GM18505 (cell line): ENCODE data around the gene LCE3C.
"Not testable (repeated sequence)": the region's sequence is repeated elsewhere in the genome, so short reads cannot be mapped to it uniquely, and the experiment has no call there.

ENCODE experiments used
- ATAC-seq: cut with Tn5 transposase; IDR thresholded peaks from one replicate; pipeline ENCODE4 v1.9.1; 2021; ENCODE audit not compliant: unreplicated experiment
- POLR2A ChIP-seq: IDR thresholded peaks from 4 replicates; pipeline ENCODE4 v1.6.1; 2011; ENCODE audit warnings: borderline replicate concordance; ENCODE audit not compliant: insufficient read depth, insufficient read length; ENCODE audit errors: extremely low read depth

The LCE3C gene, protein sequence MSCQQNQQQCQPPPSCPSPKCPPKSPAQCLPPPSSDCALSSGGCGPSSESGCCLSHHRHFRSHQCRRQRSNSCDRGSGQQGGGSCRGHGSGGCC

DNA sequence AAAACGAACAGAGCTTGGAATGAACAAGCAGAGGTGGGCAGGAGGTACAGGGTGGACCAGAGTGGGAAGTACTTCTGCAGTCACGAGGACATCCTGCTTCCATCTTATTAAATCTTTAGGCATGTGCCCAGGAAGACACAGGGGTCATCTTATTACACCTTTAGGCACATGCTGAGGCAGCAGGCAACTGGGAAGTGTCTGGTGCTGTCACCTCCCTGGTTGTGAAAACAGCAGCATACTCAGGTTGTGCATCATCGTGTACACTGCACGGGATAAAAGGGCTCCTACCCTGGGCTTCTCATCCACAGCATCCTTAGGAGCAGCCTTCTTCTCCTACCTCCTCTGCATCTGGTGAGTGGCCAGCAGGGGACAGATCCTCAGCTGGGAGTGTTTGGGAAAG, at the start of gene LCE3C:
Gene LCE3C (plus strand): TSS at position 301 of the 400 bp plus-strand sequence. CDS start 498 bp downstream, outside the sequence.
- ATAC-seq = no peak
- TF ChIP-seq POLR2A = no peak

DNA sequence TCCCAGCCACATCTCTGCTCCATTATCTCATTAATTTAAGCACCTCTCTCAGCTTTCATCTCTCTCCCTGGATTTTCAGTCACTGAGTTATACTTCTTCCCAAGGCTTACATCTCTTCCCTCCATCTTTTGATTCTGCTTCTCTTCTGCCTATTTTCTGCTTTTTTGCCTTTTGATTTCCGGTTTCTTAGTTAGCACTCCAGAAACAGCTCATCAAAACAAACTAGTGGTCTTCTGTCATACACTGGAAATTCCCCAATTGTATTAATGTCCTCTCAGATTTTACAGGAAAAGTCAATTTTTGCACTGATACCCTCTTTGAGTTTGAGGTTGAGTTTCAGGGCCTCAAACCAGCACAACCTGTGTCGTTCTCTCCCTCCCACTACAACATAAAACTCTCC, 34.9 kb upstream of the LCE3C start:
- ATAC-seq = no peak
- no peak for TF ChIP-seq POLR2A

DNA sequence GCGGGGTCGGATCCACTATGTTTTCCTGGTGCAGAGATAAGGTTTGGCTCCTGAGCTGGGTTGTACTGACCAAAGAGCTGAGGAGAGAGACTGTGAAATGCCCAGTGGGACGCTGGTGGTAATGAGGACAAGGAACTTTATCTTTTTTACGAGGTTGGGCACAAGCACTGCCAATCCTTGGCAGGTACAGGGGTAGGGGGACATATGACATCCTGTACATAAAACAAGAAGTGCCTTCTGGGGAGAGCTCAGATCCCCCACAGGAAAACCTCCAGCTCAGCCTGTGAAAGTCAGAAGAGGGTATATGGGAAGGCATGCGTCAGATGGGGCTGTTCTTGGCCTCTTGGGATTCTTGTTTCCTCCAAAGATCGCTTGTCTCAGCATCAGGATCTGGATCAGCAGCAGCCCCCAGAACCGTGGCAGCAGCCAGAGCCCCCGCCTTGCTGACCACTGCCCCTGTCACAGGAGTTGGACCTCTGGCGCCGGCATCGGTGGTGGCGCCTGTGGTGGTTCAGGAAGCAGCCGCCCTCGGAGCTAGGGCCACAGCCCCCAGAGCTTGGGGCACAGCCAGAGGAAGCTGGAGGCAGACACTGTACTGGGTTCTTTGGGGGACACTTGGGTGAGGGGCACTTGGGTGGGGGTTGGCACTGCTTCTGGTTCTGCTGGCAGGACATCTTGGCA, 34.4 kb upstream of the LCE3C start:
- no peak for TF ChIP-seq POLR2A
- ATAC-seq = no peak

DNA sequence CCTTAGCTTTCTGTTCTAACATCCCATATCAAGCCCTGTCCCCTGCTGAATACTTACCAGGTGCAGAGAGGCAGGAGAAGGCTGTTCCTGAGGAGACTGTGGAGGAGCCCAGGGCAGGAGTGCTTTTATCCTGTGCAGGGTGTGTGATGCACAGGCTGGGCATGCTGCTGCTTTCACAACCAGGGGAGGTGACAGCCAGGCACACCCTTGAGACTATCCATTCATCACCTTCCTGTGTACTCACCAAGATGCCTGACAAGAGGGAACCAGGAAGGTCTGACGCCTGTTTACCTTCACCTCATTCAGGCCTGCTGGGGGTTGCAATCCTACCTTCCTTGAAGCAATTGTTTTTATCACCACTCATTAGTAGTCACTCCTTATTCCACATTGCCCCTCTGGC, 33.4 kb upstream of the LCE3C start, which contains the start of gene LCE3E:
Gene LCE3E (minus strand): TSS at position 100 of the 400 bp plus-strand sequence. CDS start 572 bp downstream, outside the sequence.
- TF ChIP-seq POLR2A = no peak

DNA sequence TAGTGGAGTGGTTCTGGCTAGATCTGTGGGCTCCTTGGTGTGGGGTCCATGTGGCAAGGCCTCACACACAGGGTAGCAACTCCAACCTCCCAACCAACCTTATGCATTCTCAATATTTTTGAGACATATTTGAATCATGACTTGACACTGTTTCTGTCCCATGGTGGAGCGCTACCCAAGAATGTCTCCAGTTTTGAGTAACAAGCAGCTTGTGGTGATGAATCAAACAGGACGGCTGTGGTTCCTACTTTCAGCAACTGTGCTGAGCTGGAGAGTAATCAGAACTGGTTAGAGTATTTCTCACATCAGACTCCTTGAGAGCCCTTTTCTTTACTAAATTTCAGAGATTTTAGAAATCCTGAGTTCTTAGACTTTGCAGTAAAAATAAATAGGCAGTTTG, 22.9 kb upstream of the LCE3C start:
- no peak for TF ChIP-seq POLR2A
- no peak for ATAC-seq

More for the DNA sequence above, 33.4 kb upstream of the LCE3C start, which contains the start of gene LCE3E:
- no peak for ATAC-seq

DNA sequence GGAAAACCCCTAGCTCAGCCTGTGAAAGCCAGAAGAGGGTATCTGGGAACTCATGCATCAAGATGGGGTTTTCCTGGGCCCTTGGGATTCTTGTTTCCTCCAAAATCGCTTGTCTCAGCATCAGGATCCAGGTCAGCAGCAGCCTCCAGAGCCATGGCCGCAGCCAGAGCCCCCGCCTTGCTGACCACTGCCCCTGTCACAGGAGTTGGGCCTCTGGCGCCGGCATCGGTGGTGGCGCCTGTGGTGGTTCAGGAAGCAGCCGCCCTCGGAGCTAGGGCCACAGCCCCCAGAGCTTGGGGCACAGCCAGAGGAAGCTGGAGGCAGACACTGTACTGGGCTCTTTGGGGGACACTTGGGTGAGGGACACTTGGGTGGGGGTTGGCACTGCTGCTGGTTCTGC, 20.5 kb upstream of the LCE3C start:
- not testable (repeated sequence) for ATAC-seq

DNA sequence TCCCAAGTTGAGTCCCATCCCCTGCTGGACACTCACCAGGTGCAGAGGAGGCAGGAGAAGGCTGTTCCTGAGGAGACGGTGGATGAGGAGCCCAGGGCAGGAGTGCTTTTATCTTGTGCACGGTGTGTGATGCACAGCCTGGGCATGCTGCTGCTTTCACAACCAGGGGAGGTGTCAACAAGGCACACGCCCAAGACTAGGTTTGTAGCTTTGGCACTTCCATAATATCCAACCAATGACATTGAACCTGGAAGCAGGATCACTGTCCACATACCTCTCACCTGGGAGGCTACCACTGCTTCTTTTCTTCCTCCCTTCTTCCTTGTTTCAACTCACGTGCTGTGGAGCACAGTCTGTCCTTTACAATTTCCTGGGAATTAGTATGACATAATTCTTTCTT, 19.6 kb upstream of the LCE3C start, which contains the start of gene LCE3D:
Gene LCE3D (minus strand): TSS at position 84 of the 400 bp plus-strand sequence. CDS start 580 bp downstream, outside the sequence.
- ATAC-seq = no peak
- TF ChIP-seq POLR2A = no peak

DNA sequence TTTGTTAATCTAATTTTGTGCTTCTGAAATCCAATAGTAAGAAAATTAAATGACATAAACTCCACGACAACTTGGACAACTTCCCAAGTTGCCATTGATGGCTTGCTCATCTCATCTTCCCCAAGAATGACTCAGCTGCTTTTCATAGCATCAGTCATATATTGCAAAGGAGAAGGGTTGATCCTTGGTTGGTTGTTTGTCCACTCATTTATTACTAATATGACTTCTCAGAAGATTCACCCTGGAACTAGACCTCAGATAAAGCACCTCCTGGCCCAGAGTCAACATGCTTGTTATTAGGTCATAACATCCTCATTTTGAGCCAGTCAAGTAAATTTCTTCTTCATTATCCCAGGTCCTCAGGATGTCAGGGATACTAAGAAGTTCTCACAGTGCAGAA, 17.4 kb upstream of the LCE3C start:
- TF ChIP-seq POLR2A = no peak
- ATAC-seq = no peak

DNA sequence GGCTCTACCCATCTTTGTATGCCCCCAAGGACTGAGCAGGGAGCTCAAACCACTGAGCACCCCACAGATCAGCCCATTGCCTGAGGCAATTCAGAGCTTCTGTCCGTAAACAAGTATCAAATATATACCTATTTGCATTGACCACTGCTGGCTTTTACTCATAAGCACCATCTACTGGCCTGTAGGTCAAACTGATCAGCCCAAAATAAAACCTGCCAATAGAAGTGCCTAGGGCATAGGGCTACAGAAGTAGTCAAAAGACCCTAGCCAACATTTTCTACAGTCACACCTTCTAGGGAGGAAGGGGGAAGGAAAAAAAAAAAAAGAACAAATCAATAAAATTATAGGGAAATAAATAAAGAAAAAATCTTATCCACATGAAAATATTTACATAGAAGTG, 14.4 kb upstream of the LCE3C start:
- TF ChIP-seq POLR2A = no peak
- ATAC-seq = no peak

DNA sequence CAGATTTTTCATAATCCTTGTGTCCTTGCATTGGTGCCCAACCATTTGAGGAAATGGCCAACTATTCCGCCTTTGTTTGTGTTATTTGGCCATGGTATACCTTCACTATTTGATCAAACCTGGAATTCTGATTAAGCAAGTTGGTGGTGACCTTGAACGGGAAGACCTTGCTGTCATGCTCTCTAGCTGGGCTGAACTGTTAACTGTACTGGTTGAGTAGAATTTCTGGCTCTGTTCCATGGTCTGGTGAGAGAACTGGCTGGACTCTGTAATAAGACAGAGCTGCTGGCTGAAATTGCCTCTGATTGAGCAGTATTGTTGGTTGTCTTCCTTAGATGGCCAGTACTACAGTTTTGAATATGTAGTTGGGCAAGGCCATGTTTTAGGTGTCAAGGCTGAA, 3.0 kb upstream of the LCE3C start:
- ATAC-seq = no peak
- TF ChIP-seq POLR2A = no peak

DNA sequence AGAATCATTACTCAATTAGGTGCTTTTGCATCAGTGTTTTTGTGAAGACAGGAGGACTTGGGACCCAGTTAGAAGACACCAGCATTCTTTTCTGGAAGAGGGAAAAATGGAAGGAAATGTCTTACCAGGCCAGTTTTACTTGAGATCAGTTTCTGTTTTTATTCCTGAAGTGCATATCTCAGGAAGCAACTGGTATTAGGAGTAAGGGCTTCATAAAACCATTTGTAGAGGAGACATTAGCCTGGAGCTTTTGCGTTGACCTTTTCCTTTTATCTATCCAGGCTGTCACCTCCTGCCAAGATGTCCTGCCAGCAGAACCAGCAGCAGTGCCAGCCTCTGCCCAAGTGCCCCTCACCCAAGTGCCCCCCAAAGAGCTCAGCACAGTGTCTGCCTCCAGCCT, 13.5 kb downstream of the LCE3C start, which contains the start of gene LCE3B:
Gene LCE3B (plus strand): TSS at position 301 of the 400 bp plus-strand sequence. CDS start 0 bp downstream, at position 301.
- TF ChIP-seq POLR2A = no peak
- no peak for ATAC-seq

DNA sequence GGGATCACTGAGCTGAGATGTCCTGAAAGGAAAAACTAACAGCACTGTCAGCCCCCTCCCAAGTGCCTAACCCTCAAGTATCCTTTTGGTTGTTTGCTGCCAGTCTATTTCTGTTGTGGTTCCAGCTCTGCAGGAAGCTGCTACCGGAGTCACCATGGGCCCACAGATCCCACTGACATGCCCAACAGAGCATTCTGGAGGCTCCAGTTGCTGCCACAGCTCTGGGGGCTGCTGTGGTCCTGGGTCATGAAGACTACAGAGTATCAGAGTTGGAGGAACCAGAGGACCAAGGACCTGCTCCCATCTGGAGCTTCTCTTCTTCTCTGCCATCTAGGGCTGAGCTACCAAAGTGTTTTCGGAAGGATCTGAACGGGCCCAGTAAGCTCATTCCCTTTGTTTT, 22.0 kb downstream of the LCE3C start:
- TF ChIP-seq POLR2A = no peak
- ATAC-seq = no peak

DNA sequence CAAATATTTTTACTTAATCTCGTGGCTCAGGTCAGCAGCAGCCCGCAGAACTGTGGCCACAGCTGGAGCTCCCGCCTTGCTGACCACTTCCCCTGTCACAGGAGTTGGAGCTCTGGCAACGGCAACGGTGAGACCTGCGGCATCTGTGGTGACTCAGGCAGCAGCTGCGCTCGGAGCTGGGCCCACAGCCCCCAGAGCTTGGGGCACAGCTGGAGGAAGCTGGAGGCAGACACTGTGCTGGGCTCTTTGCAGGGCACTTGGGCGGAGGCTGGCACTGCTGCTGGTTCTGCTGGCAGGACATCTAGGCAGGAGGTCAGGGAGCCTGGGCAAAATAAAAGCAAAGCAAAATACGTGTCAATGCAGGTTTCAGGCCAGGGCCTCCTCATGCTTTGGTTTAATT, 22.8 kb downstream of the LCE3C start, which contains the start of gene LCE3A:
Gene LCE3A (minus strand): TSS at position 301 of the 400 bp plus-strand sequence. CDS start 0 bp downstream, at position 301.
- ATAC-seq = no peak
- no peak for TF ChIP-seq POLR2A

DNA sequence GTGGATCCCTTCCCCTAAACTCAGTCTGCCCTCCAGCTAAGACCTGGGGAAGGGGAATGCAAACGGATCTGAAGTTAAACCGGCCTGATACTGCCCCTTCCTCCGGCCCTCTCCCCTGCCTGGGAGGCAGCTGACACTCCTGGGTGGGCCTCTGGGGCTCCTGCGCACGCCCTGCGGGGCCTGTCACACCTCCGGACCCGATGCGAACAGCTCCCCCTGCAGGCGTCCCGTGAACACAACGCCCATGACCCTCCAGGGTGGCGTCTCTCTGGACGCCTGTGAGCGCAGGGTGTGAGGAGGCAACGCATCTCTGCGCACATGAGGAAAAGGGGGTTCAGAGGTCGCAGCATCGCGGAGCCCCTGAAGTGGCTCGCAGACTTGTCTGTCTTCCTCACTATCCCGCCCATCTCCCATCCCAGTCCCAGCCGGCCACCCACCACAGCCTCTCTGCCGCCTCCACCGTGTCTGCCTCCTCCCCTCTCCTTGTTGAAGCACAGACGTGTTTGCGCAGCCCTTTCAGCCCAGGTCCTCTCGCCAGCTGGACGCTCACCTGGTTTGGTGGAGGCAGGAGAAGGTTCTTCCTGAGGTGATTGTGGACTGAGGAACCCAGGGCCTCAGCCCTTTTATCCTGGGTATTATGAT, 23.3 kb downstream of the LCE3C start:
- no peak for ATAC-seq
- TF ChIP-seq POLR2A = no peak

DNA sequence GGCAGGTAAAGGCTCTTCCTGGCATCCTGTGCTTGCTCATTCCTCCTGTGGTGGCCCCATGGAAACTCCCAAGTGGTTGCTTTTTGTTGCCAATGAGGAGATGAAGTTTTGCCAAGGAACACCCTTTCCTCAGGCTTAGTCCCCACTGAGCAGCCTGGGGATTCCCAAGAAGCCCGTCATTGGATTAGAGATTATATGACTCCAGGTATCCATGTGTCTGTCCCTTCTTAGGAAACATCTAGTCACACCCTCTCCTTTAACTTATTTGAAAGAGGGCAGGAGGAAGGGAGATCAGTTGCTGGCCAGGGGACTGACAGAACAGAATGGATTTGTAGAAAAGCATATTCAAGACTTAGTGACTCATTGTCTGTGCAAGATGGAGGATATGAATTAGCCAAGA, 26.7 kb downstream of the LCE3C start:
- no peak for TF ChIP-seq POLR2A
- no peak for ATAC-seq

DNA sequence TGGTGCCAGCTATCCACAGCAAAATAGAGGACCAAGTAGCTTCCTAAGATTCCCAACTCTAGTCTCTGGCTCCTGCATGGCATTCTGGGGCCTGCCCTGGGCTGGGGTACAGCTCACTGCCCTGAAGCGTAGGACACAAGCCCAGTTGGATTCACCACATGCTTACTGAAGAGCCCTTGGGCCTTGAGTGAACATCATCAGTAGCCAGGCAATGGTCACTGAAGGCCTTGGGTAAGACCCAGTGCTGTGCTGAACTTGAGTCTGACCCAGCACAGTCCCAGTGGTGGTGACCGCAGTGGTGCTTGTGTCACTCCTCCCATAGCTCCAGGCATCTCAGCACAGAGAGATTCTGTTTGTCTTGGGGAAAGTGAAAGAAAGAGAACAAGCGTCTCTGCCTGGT, 30.6 kb downstream of the LCE3C start:
- TF ChIP-seq POLR2A = no peak

More for the DNA sequence above, 30.6 kb downstream of the LCE3C start:
- ATAC-seq = no peak
